PC-9 (cell line): ENCODE results near the gene CRIP1. TPM values are rescaled to one million over a fixed set of nuclear protein-coding genes. Genes with fewer than 3 reads are reported as not detected.
A peak's percentile ranks its signal among the peaks of the same experiment; 100 is the strongest.

Experiments used
- BruUV-seq: library from RNA; stranded (reverse); fragments of 400-500 nt; replicated peaks from 2 replicates; lab custom pipeline; 2021; lab: Mats Ljungman, UMichigan
- CTCF ChIA-PET: fragments of 300-600 bp; sonication (Branson Sonifier 250); formaldehyde crosslinking; loops from one replicate; lab custom pipeline; 2022; ENCODE audit warnings: antibody characterized with exemption; lab: Charles Lee
- POLR2A ChIA-PET: fragments of 300-600 bp; sonication (Branson Sonifier 250); formaldehyde crosslinking; loops from one replicate; lab custom pipeline; 2022; ENCODE audit warnings: antibody characterized with exemption; ENCODE audit not compliant: unreplicated experiment; lab: Charles Lee
- DNase-seq, 2 experiments: peaks; one replicate each; pipeline versions ENCODE4 v3.0.0 to v3.0.0-alpha.2; 2015 to 2022; ENCODE audit warnings: mixed read lengths in 1 of 2
- H2AFZ ChIP-seq: fragments of 200-600 bp; sonication (generic); 2 replicates; pipeline ENCODE4 v1.8.1; 2017; ENCODE audit warnings: antibody characterized with exemption
- H3F3A ChIP-seq: fragments of 200-600 bp; sonication (generic); 2 replicates; pipeline ENCODE4 v1.8.1; 2017; ENCODE audit warnings: antibody characterized with exemption, mild to moderate bottlenecking, low read depth; ENCODE audit not compliant: insufficient read depth
- H3K27ac ChIP-seq: fragments of 200-600 bp; sonication (generic); 2 replicates; pipeline ENCODE4 v1.6.1; 2016; ENCODE audit warnings: mixed run types
- H3K27me3 ChIP-seq: fragments of 200-600 bp; sonication (generic); 2 replicates; pipeline ENCODE4 v1.6.1; 2016; ENCODE audit warnings: low read depth, mixed run types; ENCODE audit not compliant: insufficient read depth
- H3K36me3 ChIP-seq: fragments of 200-600 bp; sonication (generic); 2 replicates; pipeline ENCODE4 v1.6.1; 2016; ENCODE audit warnings: low read depth, mixed run types
- H3K4me1 ChIP-seq: fragments of 200-600 bp; sonication (generic); replicated peaks from 2 replicates; pipeline ENCODE4 v1.6.1; 2016; ENCODE audit warnings: mixed run types; ENCODE audit not compliant: insufficient read depth
- H3K4me2 ChIP-seq: fragments of 200-600 bp; sonication (generic); 2 replicates; pipeline ENCODE4 v1.6.1; 2017; ENCODE audit warnings: mixed run types
- H3K4me3 ChIP-seq: fragments of 200-600 bp; sonication (generic); 2 replicates; pipeline ENCODE4 v1.6.1; 2016; ENCODE audit warnings: mixed run types
- H3K79me2 ChIP-seq: fragments of 200-600 bp; sonication (generic); 2 replicates; pipeline ENCODE4 v1.6.1; 2017; ENCODE audit warnings: low read depth, mixed run types
- H3K9me2 ChIP-seq: fragments of 200-600 bp; sonication (generic); 2 replicates; pipeline ENCODE4 v1.8.1; 2017; ENCODE audit warnings: mild to moderate bottlenecking; ENCODE audit not compliant: insufficient read depth
- H3K9me3 ChIP-seq: fragments of 200-600 bp; sonication (generic); 2 replicates; pipeline ENCODE4 v1.8.1; 2016; ENCODE audit warnings: low read depth; ENCODE audit not compliant: insufficient read depth
- H4K20me1 ChIP-seq: fragments of 200-600 bp; sonication (generic); 2 replicates; pipeline ENCODE4 v1.8.1; 2017; ENCODE audit not compliant: insufficient read depth
- CTCF ChIP-seq: fragments of 200-600 bp; sonication (generic); conservative IDR thresholded peaks from 2 replicates; pipeline ENCODE4 v1.6.1; 2017; ENCODE audit warnings: mixed run types, antibody characterized with exemption, mild to moderate bottlenecking, moderate library complexity
- EZH2 ChIP-seq: fragments of 200-600 bp; sonication (generic); IDR thresholded peaks from 2 replicates; pipeline ENCODE4 v1.8.0; 2017; ENCODE audit warnings: antibody characterized with exemption, low read depth
- intact Hi-C: fragments of 100-400 bp; cut with micrococcal nuclease; formaldehyde crosslinking; loops from one replicate; pipeline ENCODE4 v1.10.0; 2022; ENCODE audit not compliant: unreplicated experiment
- total RNA-seq: library from RNA; stranded (reverse); gene quantifications from 2 replicates; pipeline ENCODE4 v1.2.3, GENCODE V29; 2021

Gene CRIP1
- total RNA-seq, 1 experiment from 2014 or later: 296 TPM

- Histone ChIP-seq H3K27me3 (no peaks in the 10 kb centered on the region), H3K36me3 (no peaks in the 10 kb centered on the region), H4K20me1 (peaks cover 19% of the 10 kb centered on the region), H3K79me2 (no peaks in the 10 kb centered on the region), H3K4me2 (no peak overlapping the region), H3K27ac (no peak overlapping the region), H3K9me2 (no peaks in the 10 kb centered on the region), H3K4me1 (no peaks in the 10 kb centered on the region), H2AFZ (no peak overlapping the region), H3K4me3 (no peak overlapping the region), H3K9me3 (no peaks in the 10 kb centered on the region), H3F3A (no peaks in the 10 kb centered on the region)
- BruUV-seq: no TSS peak
- intact Hi-C loops: no loop called here
- CTCF ChIA-PET: no interaction called here
- POLR2A ChIA-PET: no interaction called here
- no peak for DNase-seq
- no peak for TF ChIP-seq CTCF
- no peak for TF ChIP-seq EZH2
Observed at GRCh38 chr14:105450864-105451720, 35.6 kb upstream of the CRIP1 start.

- no peak for TF ChIP-seq CTCF
- no peak for TF ChIP-seq EZH2
- H3K9me2 ChIP-seq: no peaks in the 10 kb centered on the region
Observed at GRCh38 chr14:105452963-105453362, 33.7 kb upstream of the CRIP1 start.

GRCh38 chr14:105453847-105454246 lies 32.8 kb upstream of the CRIP1 start:
- CTCF ChIA-PET: no interaction called here
- H3K4me3 ChIP-seq: no peak overlapping the region
- DNase-seq: no peak
- no peak overlapping the region for H2AFZ ChIP-seq
- peaks cover 11% of the 10 kb centered on the region for H4K20me1 ChIP-seq
- no peaks in the 10 kb centered on the region for H3K27me3 ChIP-seq
- intact Hi-C loops: no loop called here
- H3K4me2 ChIP-seq: no peak overlapping the region
- no peaks in the 10 kb centered on the region for H3K36me3 ChIP-seq
- H3F3A ChIP-seq: no peaks in the 10 kb centered on the region
- POLR2A ChIA-PET: no interaction called here
- H3K9me3 ChIP-seq: no peaks in the 10 kb centered on the region
- TF ChIP-seq CTCF (no peak), EZH2 (no peak)
- no TSS peak for BruUV-seq
- H3K9me2 ChIP-seq: no peaks in the 10 kb centered on the region
- H3K79me2 ChIP-seq: no peaks in the 10 kb centered on the region
- no peaks in the 10 kb centered on the region for H3K4me1 ChIP-seq
- no peak overlapping the region for H3K27ac ChIP-seq

More at GRCh38 chr14:105452963-105453362, 33.7 kb upstream of the CRIP1 start:
- Histone ChIP-seq H2AFZ (no peak overlapping the region), H3K27me3 (no peaks in the 10 kb centered on the region), H3K36me3 (no peaks in the 10 kb centered on the region), H3K4me2 (no peak overlapping the region), H4K20me1 (peaks cover 17% of the 10 kb centered on the region), H3K4me3 (no peak overlapping the region), H3K9me3 (no peaks in the 10 kb centered on the region), H3K79me2 (no peaks in the 10 kb centered on the region), H3K27ac (no peak overlapping the region), H3F3A (no peaks in the 10 kb centered on the region), H3K4me1 (no peaks in the 10 kb centered on the region)
- intact Hi-C loops: no loop called here
- peak in 1 of 2 experiments; percentile 15 for DNase-seq
- no TSS peak for BruUV-seq
- ChIA-PET CTCF (no interaction called here), POLR2A (no interaction called here)
